DMS79 treated with DMSO at 0.1 percent for 48 hours (cell line): ENCODE measurements around the gene HM13.
A peak's percentile ranks its signal among the peaks of the same experiment; 100 is the strongest.
"Not testable (repeated sequence)": the region's sequence is repeated elsewhere in the genome, so short reads cannot be mapped to it uniquely, and the experiment has no call there.

Source experiments
- DNase-seq: peaks from one replicate; lab custom pipeline; 2025; lab: John Stamatoyannopoulos, UW

The HM13 gene

DNA sequence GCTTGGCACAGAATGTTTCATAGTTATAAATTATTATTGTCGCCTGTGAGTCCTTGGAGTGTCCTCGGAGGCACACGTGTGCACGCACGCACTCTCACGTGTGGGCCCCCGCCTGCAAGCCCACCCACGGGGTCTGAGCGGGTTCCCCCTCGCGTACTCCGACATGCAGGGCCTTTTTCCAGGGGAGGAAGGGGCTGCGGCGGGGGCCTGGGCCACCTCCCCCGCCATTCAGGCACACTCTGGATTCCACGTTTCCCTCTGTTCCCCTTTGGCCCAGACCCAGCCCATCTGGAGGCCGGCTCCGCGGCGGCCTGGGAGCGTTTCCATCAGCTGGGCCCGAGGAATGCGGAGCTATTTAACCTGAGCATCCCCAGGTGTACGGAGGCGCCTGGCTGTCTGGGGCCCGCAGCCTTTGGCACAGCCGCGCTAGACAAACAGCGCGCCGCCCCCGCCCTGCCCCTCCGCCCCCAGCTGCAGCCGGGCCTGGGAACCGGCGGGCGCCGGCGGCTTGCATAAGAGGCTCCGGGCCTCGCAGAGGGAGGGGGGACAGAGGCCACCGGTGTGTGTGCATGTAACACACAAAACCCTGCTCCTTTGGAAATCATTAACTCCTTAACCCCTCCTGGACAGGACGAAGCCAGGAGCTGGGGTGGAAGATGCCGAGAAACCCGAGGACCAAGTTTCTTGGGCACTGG, 94.2 kb downstream of the HM13 start:
- DNase-seq = peak; percentile 93

DNA sequence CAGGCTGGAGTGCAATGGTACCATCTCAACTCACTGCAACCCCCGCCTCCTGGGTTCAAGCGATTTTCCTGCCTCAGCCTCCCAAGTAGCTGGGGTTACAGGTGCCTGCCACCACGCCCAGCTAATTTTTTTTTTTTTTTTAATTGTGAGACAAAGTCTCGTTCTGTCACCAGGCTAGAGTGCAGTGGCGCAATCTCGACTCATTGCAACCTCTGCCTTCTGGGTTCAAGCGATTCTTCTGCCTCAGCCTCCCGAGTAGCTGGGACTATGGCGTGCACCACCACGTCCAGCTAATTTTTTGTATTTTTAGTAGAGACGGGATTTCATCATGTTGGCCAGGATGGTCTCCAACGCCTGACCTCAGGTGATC, 98.0 kb downstream of the HM13 start:
- not testable (repeated sequence) for DNase-seq

DNA sequence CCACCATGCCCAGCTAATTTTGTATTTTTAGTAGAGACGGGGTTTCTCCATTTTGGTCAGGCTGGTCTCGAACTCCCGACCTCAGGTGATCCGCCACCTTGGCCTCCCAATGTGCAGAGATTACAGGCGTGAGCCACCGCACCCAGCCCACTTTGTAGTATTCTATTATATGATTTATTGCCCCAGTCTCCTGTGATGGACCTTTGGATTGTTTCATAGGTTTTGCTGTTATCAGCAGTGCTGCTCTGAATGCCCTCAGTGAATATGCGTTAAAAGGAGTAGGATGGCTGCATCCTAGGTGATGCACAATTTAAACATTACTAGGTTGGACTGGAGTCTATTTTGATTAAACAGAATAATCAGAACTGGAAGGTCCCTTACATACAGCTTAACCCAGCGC, 101.2 kb downstream of the HM13 start:
- DNase-seq = no peak

DNA sequence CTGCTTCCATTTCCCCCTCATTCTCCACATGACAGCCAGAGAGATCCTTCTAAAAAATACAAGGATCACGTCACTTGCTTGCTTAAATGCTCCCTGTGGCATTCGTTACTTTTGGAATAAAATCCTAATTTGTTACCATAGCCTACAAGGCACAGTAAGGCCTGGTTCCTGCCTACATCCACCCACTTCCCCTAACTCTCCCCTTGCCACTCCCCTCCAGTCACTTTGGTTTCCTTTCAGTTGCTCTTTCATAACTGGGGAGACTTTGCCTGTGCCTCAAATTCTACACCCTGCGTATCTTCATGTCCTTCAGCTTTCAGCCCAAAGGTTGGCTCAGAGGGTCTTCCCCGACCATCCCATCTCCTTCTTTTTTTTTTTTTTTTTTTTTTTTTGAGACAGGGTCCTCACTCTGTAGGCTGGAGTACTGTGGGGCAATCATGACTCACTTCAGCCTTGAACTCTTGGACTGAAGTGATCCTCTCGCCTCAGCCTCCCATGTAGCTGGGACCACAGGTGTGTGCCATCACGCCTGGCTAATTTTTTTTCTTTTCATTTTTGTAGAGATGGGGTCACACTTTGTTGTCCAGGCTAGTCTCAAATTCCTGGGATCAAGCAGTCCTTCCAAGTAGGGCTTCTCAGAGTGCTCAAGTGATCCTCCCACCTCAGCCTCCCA, 103.3 kb downstream of the HM13 start:
- no peak for DNase-seq
